ENCODE data around the gene ADRA1B.

ADRA1B gene

GRCh38 chr5:159888860-159889259, 27.4 kb upstream of the ADRA1B start:
- no peak overlapping the region for H3K18ac ChIP-seq (ENCODE audit: low read depth in 1 of 2, low read length in 2 of 2)
- no peaks in the 10 kb centered on the region for H3K79me1 ChIP-seq (replicated peaks; ENCODE audit: low read length, poor library complexity, severe bottlenecking)
- peaks cover 0 to 30% of the 10 kb centered on the region in 2 experiments for H3K27me3 ChIP-seq (ENCODE audit: control insufficient read depth in 1 of 2, insufficient read depth in 1 of 2, low read length in 2 of 2)
- H3K4me1 ChIP-seq (ENCODE audit: control insufficient read depth, insufficient read depth, low read depth, low read length), result peaks cover 5% of the 10 kb centered on the region
- H3K4me3 ChIP-seq (ENCODE audit: insufficient read depth in 1 of 2, low read depth in 1 of 2, low read length in 2 of 2), result no peak overlapping the region
- no peak overlapping the region for H4K8ac ChIP-seq (ENCODE audit: low read length)
- H3K4ac ChIP-seq (ENCODE audit: low read depth in 1 of 2, low read length in 2 of 2), result no peak overlapping the region
- no peak overlapping the region for H3K14ac ChIP-seq (ENCODE audit: low read length in 2 of 2)
- no peak overlapping the region for H3K23ac ChIP-seq (ENCODE audit: low read length in 2 of 2)
- no peaks in the 10 kb centered on the region for H3K36me3 ChIP-seq (ENCODE audit: control insufficient read depth in 1 of 2, insufficient read depth in 2 of 2, low read depth in 1 of 2, low read length in 2 of 2)
- H4K91ac ChIP-seq (ENCODE audit: low read length), result no peak overlapping the region
- H2AFZ ChIP-seq (ENCODE audit: low read depth, low read length), result no peak overlapping the region
- no peak overlapping the region for H2BK120ac ChIP-seq (ENCODE audit: low read depth, low read length)
- H3K4me2 ChIP-seq (ENCODE audit: low read length, poor library complexity, severe bottlenecking), result no peak overlapping the region
- no peak overlapping the region for H2BK12ac ChIP-seq (ENCODE audit: low read length in 2 of 2)
- 85% methylated on average over 5 of the region's 5 CpGs for WGBS
- H2BK15ac ChIP-seq (ENCODE audit: low read depth, poor library complexity, severe bottlenecking), result no peak overlapping the region
- H2BK5ac ChIP-seq (ENCODE audit: low read depth, low read length, poor library complexity, severe bottlenecking), result no peak overlapping the region
- DNase-seq, result no peak
- no peaks in the 10 kb centered on the region for H3K9me3 ChIP-seq (ENCODE audit: control insufficient read depth, low read length)
- H3K9ac ChIP-seq (ENCODE audit: low read length), result no peak overlapping the region
- H3K27ac ChIP-seq (ENCODE audit: low read length, poor library complexity, severe bottlenecking), result no peak overlapping the region
- H2AK5ac ChIP-seq (ENCODE audit: low read length, severe bottlenecking), result no peak overlapping the region

- Histone ChIP-seq H3K14ac (ENCODE audit: low read length in 2 of 2) (no peak overlapping the region), H3K27me3 (ENCODE audit: control insufficient read depth in 1 of 2, insufficient read depth in 1 of 2, low read length in 2 of 2) (peaks cover 0 to 33% of the 10 kb centered on the region in 2 experiments), H3K18ac (ENCODE audit: low read depth in 1 of 2, low read length in 2 of 2) (no peak overlapping the region), H4K91ac (ENCODE audit: low read length) (no peak overlapping the region), H3K4ac (ENCODE audit: low read depth in 1 of 2, low read length in 2 of 2) (no peak overlapping the region), H3K4me3 (ENCODE audit: insufficient read depth in 1 of 2, low read depth in 1 of 2, low read length in 2 of 2) (no peak overlapping the region), H2BK15ac (ENCODE audit: low read depth, poor library complexity, severe bottlenecking) (no peak overlapping the region), H3K27ac (ENCODE audit: low read length, poor library complexity, severe bottlenecking) (no peak overlapping the region), H3K4me1 (ENCODE audit: control insufficient read depth, insufficient read depth, low read depth, low read length) (peaks cover 5% of the 10 kb centered on the region), H3K9ac (ENCODE audit: low read length) (no peak overlapping the region), H3K23ac (ENCODE audit: low read length in 2 of 2) (no peak overlapping the region), H3K79me1 (replicated peaks; ENCODE audit: low read length, poor library complexity, severe bottlenecking) (no peaks in the 10 kb centered on the region), H4K8ac (ENCODE audit: low read length) (no peak overlapping the region), H2AFZ (ENCODE audit: low read depth, low read length) (no peak overlapping the region), H2AK5ac (ENCODE audit: low read length, severe bottlenecking) (no peak overlapping the region), H3K9me3 (ENCODE audit: control insufficient read depth, low read length) (no peaks in the 10 kb centered on the region), H2BK12ac (ENCODE audit: low read length in 2 of 2) (no peak overlapping the region), H2BK5ac (ENCODE audit: low read depth, low read length, poor library complexity, severe bottlenecking) (no peak overlapping the region), H2BK120ac (ENCODE audit: low read depth, low read length) (no peak overlapping the region), H3K36me3 (ENCODE audit: control insufficient read depth in 1 of 2, insufficient read depth in 2 of 2, low read depth in 1 of 2, low read length in 2 of 2) (no peaks in the 10 kb centered on the region), H3K4me2 (ENCODE audit: low read length, poor library complexity, severe bottlenecking) (no peak overlapping the region)
- DNase-seq, result no peak
- WGBS, result 51% methylated on average over 1 of the region's 1 CpG
These were observed 26.1 kb upstream of the ADRA1B start for GRCh38 chr5:159890141-159890540.

- no peaks in the 10 kb centered on the region for H3K36me3 ChIP-seq (ENCODE audit: control insufficient read depth in 1 of 2, insufficient read depth in 2 of 2, low read depth in 1 of 2, low read length in 2 of 2)
- H3K9ac ChIP-seq (ENCODE audit: low read length), result no peak overlapping the region
- no peak overlapping the region for H3K18ac ChIP-seq (ENCODE audit: low read depth in 1 of 2, low read length in 2 of 2)
- no peaks in the 10 kb centered on the region for H3K79me1 ChIP-seq (replicated peaks; ENCODE audit: low read length, poor library complexity, severe bottlenecking)
- no peak overlapping the region for H2BK15ac ChIP-seq (ENCODE audit: low read depth, poor library complexity, severe bottlenecking)
- H3K27ac ChIP-seq (ENCODE audit: low read length, poor library complexity, severe bottlenecking), result no peak overlapping the region
- peaks cover 5% of the 10 kb centered on the region for H3K4me1 ChIP-seq (ENCODE audit: control insufficient read depth, insufficient read depth, low read depth, low read length)
- H3K27me3 ChIP-seq (ENCODE audit: control insufficient read depth in 1 of 2, insufficient read depth in 1 of 2, low read length in 2 of 2), result peaks cover 0 to 42% of the 10 kb centered on the region in 2 experiments
- no peaks in the 10 kb centered on the region for H3K9me3 ChIP-seq (ENCODE audit: control insufficient read depth, low read length)
- no peak overlapping the region for H3K4me2 ChIP-seq (ENCODE audit: low read length, poor library complexity, severe bottlenecking)
- H4K91ac ChIP-seq (ENCODE audit: low read length), result no peak overlapping the region
- no peak for DNase-seq
- H3K4ac ChIP-seq (ENCODE audit: low read depth in 1 of 2, low read length in 2 of 2), result no peak overlapping the region
- H2BK12ac ChIP-seq (ENCODE audit: low read length in 2 of 2), result no peak overlapping the region
- H2BK120ac ChIP-seq (ENCODE audit: low read depth, low read length), result no peak overlapping the region
- no peak overlapping the region for H3K23ac ChIP-seq (ENCODE audit: low read length in 2 of 2)
- H3K14ac ChIP-seq (ENCODE audit: low read length in 2 of 2), result no peak overlapping the region
- H2AFZ ChIP-seq (ENCODE audit: low read depth, low read length), result no peak overlapping the region
- H4K8ac ChIP-seq (ENCODE audit: low read length), result no peak overlapping the region
- H3K4me3 ChIP-seq (ENCODE audit: insufficient read depth in 1 of 2, low read depth in 1 of 2, low read length in 2 of 2), result no peak overlapping the region
- no peak overlapping the region for H2AK5ac ChIP-seq (ENCODE audit: low read length, severe bottlenecking)
- WGBS, result 80% methylated on average over 5 of the region's 5 CpGs
- H2BK5ac ChIP-seq (ENCODE audit: low read depth, low read length, poor library complexity, severe bottlenecking), result no peak overlapping the region
These were observed 24.9 kb upstream of the ADRA1B start for GRCh38 chr5:159891371-159891770.

- Histone ChIP-seq H2BK15ac (ENCODE audit: low read depth, poor library complexity, severe bottlenecking) (no peak overlapping the region), H2BK12ac (ENCODE audit: low read length in 2 of 2) (no peak overlapping the region)
- WGBS, result 77% methylated on average over 2 of the region's 3 CpGs
These were observed 23.1 kb upstream of the ADRA1B start for GRCh38 chr5:159893040-159893695.

More at GRCh38 chr5:159893040-159893695, 23.1 kb upstream of the ADRA1B start:
- Histone ChIP-seq H2AK5ac (ENCODE audit: low read length, severe bottlenecking) (no peak overlapping the region), H4K91ac (ENCODE audit: low read length) (no peak overlapping the region), H3K23ac (ENCODE audit: low read length in 2 of 2) (no peak overlapping the region), H3K27ac (ENCODE audit: low read length, poor library complexity, severe bottlenecking) (no peak overlapping the region), H3K18ac (ENCODE audit: low read depth in 1 of 2, low read length in 2 of 2) (peak overlapping the region in 1 of 2 experiments; percentile 69), H3K4me2 (ENCODE audit: low read length, poor library complexity, severe bottlenecking) (no peak overlapping the region), H4K8ac (ENCODE audit: low read length) (no peak overlapping the region), H3K79me1 (replicated peaks; ENCODE audit: low read length, poor library complexity, severe bottlenecking) (no peaks in the 10 kb centered on the region), H3K4ac (ENCODE audit: low read depth in 1 of 2, low read length in 2 of 2) (no peak overlapping the region), H3K36me3 (ENCODE audit: control insufficient read depth in 1 of 2, insufficient read depth in 2 of 2, low read depth in 1 of 2, low read length in 2 of 2) (no peaks in the 10 kb centered on the region), H3K4me1 (ENCODE audit: control insufficient read depth, insufficient read depth, low read depth, low read length) (peaks cover 5% of the 10 kb centered on the region), H3K9ac (ENCODE audit: low read length) (no peak overlapping the region), H2AFZ (ENCODE audit: low read depth, low read length) (no peak overlapping the region), H3K4me3 (ENCODE audit: insufficient read depth in 1 of 2, low read depth in 1 of 2, low read length in 2 of 2) (no peak overlapping the region), H2BK5ac (ENCODE audit: low read depth, low read length, poor library complexity, severe bottlenecking) (no peak overlapping the region), H3K9me3 (ENCODE audit: control insufficient read depth, low read length) (no peaks in the 10 kb centered on the region), H3K27me3 (ENCODE audit: control insufficient read depth in 1 of 2, insufficient read depth in 1 of 2, low read length in 2 of 2) (peaks cover 0 to 49% of the 10 kb centered on the region in 2 experiments), H3K14ac (ENCODE audit: low read length in 2 of 2) (no peak overlapping the region), H2BK120ac (ENCODE audit: low read depth, low read length) (no peak overlapping the region)
- peak; percentile 58 for DNase-seq

Data from mesenchymal stem cell (in vitro differentiated cells and primary cell).